Smooth muscle cell (in vitro differentiated cells): ENCODE results near the gene BRD8. TPM values are rescaled to one million over a fixed set of nuclear protein-coding genes. Genes with fewer than 3 reads are reported as not detected.

Experiments
- DNase-seq: peaks from one replicate; lab custom pipeline; 2025; ENCODE audit not compliant: unreplicated experiment; lab: John Stamatoyannopoulos, UW
- H2AFZ ChIP-seq: fragments of 200-600 bp; sonication (generic); 2 replicates; pipeline ENCODE4 v1.6.0; 2016; ENCODE audit warnings: antibody characterized with exemption, low read depth, mild to moderate bottlenecking
- H3F3A ChIP-seq: fragments of 200-600 bp; sonication (generic); 2 replicates; pipeline ENCODE4 v1.6.0; 2017; ENCODE audit warnings: antibody characterized with exemption, low read depth
- H3K27ac ChIP-seq: fragments of 200-600 bp; sonication (generic); 2 replicates; pipeline ENCODE4 v1.5.1; 2016; ENCODE audit warnings: low read depth, mild to moderate bottlenecking
- H3K27me3 ChIP-seq: fragments of 200-600 bp; sonication (generic); 2 replicates; pipeline ENCODE4 v1.6.1; 2016; ENCODE audit warnings: low read depth, mild to moderate bottlenecking
- H3K36me3 ChIP-seq: fragments of 200-600 bp; sonication (generic); 2 replicates; pipeline ENCODE4 v1.5.1; 2016; ENCODE audit warnings: low read depth
- H3K4me1 ChIP-seq: fragments of 200-600 bp; sonication (generic); 2 replicates; pipeline ENCODE4 v1.5.1; 2016; ENCODE audit warnings: low read depth
- H3K4me2 ChIP-seq: fragments of 200-600 bp; sonication (generic); 2 replicates; pipeline ENCODE4 v1.6.0; 2016; ENCODE audit warnings: mild to moderate bottlenecking
- H3K4me3 ChIP-seq: fragments of 200-600 bp; sonication (generic); 2 replicates; pipeline ENCODE4 v1.5.1; 2016; ENCODE audit warnings: mild to moderate bottlenecking
- H3K79me2 ChIP-seq: fragments of 200-600 bp; sonication (generic); 2 replicates; pipeline ENCODE4 v1.6.0; 2016; ENCODE audit warnings: low read depth, mild to moderate bottlenecking
- H3K9ac ChIP-seq: fragments of 200-600 bp; sonication (generic); 2 replicates; pipeline ENCODE4 v1.6.0; 2016; ENCODE audit warnings: low read depth
- H3K9me3 ChIP-seq: fragments of 200-600 bp; sonication (generic); replicated peaks from 2 replicates; pipeline ENCODE4 v1.5.1; 2016; ENCODE audit warnings: low read depth
- H4K20me1 ChIP-seq: fragments of 200-600 bp; sonication (generic); 2 replicates; pipeline ENCODE4 v1.6.0; 2016; ENCODE audit warnings: low read depth
- WGBS: methylation state at CpG from one replicate; pipeline ENCODE4 v1.1.7; 2016; ENCODE audit warnings: low lambda C conversion rate; 5-methylcytosine and 5-hydroxymethylcytosine counted together
- polyA plus RNA-seq: library from polyadenylated mRNA; unstranded; fragments of >200 nt; fragmentation: Nextera tagmentation; extraction: Ambion mirVana; gene quantifications from 2 replicates; pipeline ENCODE4 v1.2.1, GENCODE V29; 2016
- total RNA-seq: library from RNA; depleted of rRNA; stranded (reverse); fragments of >200 nt; gene quantifications from 2 replicates; pipeline ENCODE4 v1.2.3, GENCODE V29; 2014
- TF ChIP-seq, protein P1 (sequence below): fragments of 200-600 bp; sonication (generic); IDR thresholded peaks from 2 replicates; pipeline ENCODE4 v1.5.1; 2017; ENCODE audit warnings: borderline replicate concordance, mild to moderate bottlenecking, antibody characterized with exemption; ENCODE audit not compliant: insufficient read depth, poor library complexity, severe bottlenecking

The BRD8 gene
- total and polyA plus RNA-seq, 2 experiments from 2014 or later: 24.2 to 41.2 TPM

DNA sequence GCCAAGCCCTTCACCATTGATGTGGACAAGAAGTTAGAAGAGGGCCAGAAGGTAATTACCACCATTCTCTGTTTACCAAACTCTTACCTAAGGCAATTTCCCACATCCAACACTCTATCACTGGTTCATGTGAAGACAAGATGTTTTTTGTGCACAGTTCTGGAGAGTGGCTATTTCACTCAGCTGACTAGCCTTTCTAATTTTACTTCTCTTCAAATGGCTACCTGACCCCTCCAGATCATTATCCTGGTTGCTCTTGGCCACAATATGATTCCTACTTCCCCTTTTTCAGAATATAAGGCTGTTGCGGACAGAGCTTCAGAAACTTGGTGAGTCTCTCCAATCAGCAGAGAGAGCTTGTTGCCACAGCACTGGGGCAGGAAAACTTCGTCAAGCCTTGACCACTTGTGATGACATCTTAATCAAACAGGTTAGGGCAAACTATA lies 7.6 kb upstream of the BRD8 start:
- Histone ChIP-seq H3K27ac (no peak overlapping the region), H3K9me3 (no peaks in the 10 kb centered on the region), H3K4me3 (no peak overlapping the region), H4K20me1 (no peaks in the 10 kb centered on the region), H3K36me3 (peaks cover 11% of the 10 kb centered on the region), H3K4me2 (no peak overlapping the region), H3K4me1 (no peaks in the 10 kb centered on the region), H3K27me3 (no peaks in the 10 kb centered on the region), H3K79me2 (peaks cover 1% of the 10 kb centered on the region), H3K9ac (no peak overlapping the region), H3F3A (no peaks in the 10 kb centered on the region), H2AFZ (no peak overlapping the region)
- TF ChIP-seq, protein P1, sequence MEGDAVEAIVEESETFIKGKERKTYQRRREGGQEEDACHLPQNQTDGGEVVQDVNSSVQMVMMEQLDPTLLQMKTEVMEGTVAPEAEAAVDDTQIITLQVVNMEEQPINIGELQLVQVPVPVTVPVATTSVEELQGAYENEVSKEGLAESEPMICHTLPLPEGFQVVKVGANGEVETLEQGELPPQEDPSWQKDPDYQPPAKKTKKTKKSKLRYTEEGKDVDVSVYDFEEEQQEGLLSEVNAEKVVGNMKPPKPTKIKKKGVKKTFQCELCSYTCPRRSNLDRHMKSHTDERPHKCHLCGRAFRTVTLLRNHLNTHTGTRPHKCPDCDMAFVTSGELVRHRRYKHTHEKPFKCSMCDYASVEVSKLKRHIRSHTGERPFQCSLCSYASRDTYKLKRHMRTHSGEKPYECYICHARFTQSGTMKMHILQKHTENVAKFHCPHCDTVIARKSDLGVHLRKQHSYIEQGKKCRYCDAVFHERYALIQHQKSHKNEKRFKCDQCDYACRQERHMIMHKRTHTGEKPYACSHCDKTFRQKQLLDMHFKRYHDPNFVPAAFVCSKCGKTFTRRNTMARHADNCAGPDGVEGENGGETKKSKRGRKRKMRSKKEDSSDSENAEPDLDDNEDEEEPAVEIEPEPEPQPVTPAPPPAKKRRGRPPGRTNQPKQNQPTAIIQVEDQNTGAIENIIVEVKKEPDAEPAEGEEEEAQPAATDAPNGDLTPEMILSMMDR: no peak
- 98% methylated on average over 2 of the region's 2 CpGs for WGBS
- DNase-seq: no peak

DNA sequence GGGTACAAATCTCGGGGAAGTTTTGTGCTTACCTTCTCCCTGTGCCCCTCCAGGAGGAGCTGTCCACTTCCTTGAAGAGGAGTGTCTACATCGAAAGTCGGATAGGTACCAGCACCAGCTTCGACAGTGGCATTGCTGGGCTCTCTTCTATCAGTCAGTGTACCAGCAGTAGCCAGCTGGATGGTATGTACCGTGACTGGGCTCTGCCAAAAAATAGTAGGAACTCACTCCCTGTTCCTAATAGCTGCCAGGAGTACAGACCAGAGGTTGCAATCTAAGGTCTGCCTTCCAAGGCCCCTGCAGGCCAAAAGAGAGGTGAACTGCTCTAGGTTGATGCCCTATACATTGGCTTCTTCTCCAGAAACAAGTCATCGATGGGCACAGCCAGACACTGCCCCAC lies 4.4 kb upstream of the BRD8 start:
- no peak overlapping the region for H2AFZ ChIP-seq
- TF ChIP-seq, protein P1: no peak
- no peak overlapping the region for H3K4me3 ChIP-seq
- H3K79me2 ChIP-seq: peaks cover 21% of the 10 kb centered on the region
- no peak overlapping the region for H3K27ac ChIP-seq
- no peak for DNase-seq
- no peaks in the 10 kb centered on the region for H4K20me1 ChIP-seq
- no peaks in the 10 kb centered on the region for H3K36me3 ChIP-seq
- 98% methylated on average over 6 of the region's 6 CpGs for WGBS
- no peaks in the 10 kb centered on the region for H3K9me3 ChIP-seq
- no peak overlapping the region for H3K4me2 ChIP-seq
- H3K4me1 ChIP-seq: peaks cover under 1% of the 10 kb centered on the region
- H3K27me3 ChIP-seq: no peaks in the 10 kb centered on the region
- H3K9ac ChIP-seq: no peak overlapping the region
- H3F3A ChIP-seq: no peaks in the 10 kb centered on the region

DNA sequence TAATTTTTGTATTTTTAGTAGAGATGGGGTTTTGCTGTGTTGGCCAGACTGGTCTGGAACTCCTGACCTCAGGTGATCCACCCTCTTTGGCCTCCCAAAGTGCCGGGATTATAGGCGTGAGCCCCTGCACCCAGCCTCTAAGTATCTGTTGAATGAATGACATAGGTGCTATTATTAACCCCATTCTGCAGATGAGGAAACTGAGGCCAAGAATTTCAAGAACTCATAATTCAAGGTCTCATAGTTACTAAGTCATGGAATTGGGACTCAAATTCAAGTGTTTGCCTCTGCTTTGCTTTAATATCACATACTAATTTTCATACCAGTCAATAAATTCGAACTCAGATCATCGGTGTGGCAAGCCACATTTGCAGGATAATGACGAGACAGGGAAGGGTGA lies 2.4 kb upstream of the BRD8 start:
- 96% methylated on average over 5 of the region's 5 CpGs for WGBS
- Histone ChIP-seq H3K4me3 (no peak overlapping the region), H3K27ac (no peak overlapping the region), H3K4me2 (no peak overlapping the region), H3K9ac (no peak overlapping the region), H2AFZ (no peak overlapping the region), H3K27me3 (no peaks in the 10 kb centered on the region), H4K20me1 (peaks cover 4% of the 10 kb centered on the region), H3K9me3 (no peaks in the 10 kb centered on the region), H3K79me2 (peaks cover 41% of the 10 kb centered on the region), H3K4me1 (peaks cover 7% of the 10 kb centered on the region), H3K36me3 (no peaks in the 10 kb centered on the region), H3F3A (no peaks in the 10 kb centered on the region)
- DNase-seq: no peak
- TF ChIP-seq, protein P1: no peak

DNA sequence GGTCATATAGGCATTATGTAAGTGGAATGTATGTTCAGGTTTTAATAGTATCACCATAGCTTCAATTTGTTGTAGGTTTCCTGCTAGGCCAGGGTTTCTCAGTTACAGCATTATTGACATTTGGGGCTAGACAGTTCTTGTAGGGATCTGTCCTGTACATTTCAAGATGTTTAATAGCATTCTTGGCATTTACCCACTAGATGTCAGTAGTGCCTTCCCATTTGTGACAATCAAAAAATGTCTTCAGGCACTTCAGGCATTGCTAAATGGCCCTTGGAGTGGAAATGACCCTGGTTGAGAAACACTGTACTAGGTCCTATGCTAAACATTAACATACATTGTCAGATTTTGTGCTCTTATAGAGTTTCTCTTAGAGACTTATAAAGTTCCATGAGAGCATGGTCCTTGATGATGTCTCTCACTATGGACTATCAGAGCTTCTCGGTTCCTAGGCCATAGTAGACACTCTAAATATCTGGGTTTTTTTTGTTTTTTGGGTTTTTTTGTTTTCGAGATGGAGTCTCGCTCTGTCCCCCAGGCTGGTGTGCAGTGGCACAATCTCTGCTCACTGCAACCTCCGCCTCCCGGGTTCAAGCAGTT lies 1.9 kb upstream of the BRD8 start:
- H3K4me2 ChIP-seq: peak overlapping the region; percentile 87
- no peaks in the 10 kb centered on the region for H3F3A ChIP-seq
- H3K4me3 ChIP-seq: peak overlapping the region; percentile 85
- TF ChIP-seq, protein P1: peak; percentile 55
- H2AFZ ChIP-seq: no peak overlapping the region
- WGBS: 77% methylated on average over 5 of the region's 5 CpGs
- H3K36me3 ChIP-seq: no peaks in the 10 kb centered on the region
- H3K9ac ChIP-seq: no peak overlapping the region
- no peak overlapping the region for H3K27ac ChIP-seq
- H3K4me1 ChIP-seq: peaks cover 7% of the 10 kb centered on the region
- peaks cover 4% of the 10 kb centered on the region for H4K20me1 ChIP-seq
- H3K27me3 ChIP-seq: no peaks in the 10 kb centered on the region
- H3K79me2 ChIP-seq: peaks cover 42% of the 10 kb centered on the region
- no peaks in the 10 kb centered on the region for H3K9me3 ChIP-seq
- no peak for DNase-seq
